ENCODE results near the gene ATP11A.

Gene ATP11A

DNA sequence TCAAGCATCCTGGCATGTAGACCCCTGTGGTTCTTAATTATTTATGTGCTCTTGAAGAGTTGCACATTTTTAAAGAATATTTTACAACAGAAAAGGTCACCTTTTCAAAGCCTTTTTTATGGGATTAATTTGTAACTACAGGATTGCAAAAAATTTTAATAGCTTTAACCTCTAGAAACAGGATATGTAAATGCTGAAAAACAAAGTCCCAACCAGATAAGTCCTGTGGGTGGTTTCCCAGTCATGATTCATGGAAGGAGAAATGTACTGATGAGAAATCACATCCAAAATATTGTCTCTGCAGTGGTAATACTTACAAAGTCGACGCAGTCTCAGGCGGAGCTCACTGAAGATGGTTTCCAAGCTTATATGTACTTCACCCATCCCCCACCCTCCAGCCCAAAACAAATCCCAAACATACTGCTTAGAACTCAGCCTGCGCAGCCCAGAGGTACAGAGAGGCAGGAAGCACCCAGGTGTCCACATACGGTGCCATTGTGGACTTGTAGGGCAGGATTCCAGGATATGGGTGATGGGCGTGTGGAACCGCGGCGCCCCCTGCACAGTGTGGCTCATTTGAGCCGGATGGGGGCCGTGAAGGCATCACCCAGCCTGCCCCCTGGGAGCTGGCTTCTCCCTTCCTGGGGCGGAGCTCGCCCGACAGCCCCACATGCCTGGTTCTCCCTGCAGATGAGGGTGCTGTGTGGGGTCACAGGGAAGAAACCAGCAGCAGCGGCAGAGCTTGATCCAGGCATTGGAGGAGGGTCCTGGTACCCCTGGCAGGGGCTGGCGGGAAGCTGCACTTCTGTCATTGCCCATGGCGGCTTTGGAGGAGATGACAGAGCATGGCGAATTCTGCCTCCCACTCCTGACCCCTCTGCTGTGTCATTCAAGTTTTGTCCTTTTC, 101.2 kb downstream of the ATP11A start:
- TF ChIP-seq, protein P1, sequence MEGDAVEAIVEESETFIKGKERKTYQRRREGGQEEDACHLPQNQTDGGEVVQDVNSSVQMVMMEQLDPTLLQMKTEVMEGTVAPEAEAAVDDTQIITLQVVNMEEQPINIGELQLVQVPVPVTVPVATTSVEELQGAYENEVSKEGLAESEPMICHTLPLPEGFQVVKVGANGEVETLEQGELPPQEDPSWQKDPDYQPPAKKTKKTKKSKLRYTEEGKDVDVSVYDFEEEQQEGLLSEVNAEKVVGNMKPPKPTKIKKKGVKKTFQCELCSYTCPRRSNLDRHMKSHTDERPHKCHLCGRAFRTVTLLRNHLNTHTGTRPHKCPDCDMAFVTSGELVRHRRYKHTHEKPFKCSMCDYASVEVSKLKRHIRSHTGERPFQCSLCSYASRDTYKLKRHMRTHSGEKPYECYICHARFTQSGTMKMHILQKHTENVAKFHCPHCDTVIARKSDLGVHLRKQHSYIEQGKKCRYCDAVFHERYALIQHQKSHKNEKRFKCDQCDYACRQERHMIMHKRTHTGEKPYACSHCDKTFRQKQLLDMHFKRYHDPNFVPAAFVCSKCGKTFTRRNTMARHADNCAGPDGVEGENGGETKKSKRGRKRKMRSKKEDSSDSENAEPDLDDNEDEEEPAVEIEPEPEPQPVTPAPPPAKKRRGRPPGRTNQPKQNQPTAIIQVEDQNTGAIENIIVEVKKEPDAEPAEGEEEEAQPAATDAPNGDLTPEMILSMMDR (IDR thresholded peaks at IDR 0.05): no peak

DNA sequence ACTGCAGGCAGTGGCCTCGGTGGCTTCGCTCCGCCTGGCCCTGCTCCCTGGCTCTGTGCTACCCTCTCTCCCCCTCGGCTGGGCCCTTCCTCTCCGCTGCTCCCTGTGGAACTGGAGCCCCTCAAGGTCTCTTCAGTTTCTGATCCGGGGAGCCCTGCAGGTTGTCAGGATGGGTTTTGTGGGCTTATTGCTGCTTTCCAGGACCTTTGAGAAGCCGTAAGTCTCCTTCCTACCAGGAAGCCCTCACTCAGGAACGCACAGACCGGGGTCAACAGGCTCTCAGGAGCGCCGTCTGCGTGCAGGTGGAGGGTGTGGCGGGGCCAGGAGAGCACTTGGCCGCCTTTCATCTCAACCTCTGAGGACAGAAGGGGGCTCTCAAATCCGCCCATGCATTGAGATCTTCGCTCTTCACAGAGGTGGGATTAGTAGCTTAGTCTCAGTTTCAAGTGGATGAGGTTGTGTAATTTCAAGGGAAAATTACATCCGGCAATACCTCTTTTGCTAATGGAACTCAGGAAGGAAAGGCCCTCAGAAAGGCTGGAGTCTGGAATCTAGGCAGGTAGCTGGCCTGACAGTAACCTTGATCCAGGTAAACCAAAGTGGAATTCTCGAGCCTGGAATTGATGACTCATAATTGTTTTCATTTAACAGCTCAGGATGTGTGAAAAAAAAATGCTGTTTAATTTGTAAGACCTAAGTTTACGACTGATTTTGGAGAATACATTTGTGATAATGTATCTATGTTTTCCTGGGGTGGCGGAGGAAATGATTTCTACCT, 102.0 kb downstream of the ATP11A start:
- TF ChIP-seq, protein P1 (IDR thresholded peaks at IDR 0.05): no peak

DNA sequence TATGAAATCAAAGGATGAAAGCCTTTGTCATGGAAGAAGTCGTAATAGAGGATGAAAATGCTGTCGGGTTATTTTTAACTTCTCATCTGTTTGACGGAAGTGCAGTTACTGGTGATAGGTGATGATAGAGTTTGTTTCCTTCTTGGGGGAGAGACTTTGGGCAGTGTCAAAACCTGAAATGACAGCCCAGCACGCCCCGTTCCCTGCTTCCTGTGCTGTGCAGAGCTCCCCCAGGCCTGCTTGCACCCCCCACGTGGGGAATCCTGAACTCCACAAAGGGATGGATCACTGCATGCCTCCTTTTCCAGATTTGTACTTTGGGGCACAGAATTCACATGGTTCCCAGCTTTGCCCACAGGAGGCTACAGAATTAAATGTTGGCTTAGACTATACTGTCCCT, 102.7 kb downstream of the ATP11A start:
- TF ChIP-seq, protein P1 (IDR thresholded peaks at IDR 0.05): no peak

DNA sequence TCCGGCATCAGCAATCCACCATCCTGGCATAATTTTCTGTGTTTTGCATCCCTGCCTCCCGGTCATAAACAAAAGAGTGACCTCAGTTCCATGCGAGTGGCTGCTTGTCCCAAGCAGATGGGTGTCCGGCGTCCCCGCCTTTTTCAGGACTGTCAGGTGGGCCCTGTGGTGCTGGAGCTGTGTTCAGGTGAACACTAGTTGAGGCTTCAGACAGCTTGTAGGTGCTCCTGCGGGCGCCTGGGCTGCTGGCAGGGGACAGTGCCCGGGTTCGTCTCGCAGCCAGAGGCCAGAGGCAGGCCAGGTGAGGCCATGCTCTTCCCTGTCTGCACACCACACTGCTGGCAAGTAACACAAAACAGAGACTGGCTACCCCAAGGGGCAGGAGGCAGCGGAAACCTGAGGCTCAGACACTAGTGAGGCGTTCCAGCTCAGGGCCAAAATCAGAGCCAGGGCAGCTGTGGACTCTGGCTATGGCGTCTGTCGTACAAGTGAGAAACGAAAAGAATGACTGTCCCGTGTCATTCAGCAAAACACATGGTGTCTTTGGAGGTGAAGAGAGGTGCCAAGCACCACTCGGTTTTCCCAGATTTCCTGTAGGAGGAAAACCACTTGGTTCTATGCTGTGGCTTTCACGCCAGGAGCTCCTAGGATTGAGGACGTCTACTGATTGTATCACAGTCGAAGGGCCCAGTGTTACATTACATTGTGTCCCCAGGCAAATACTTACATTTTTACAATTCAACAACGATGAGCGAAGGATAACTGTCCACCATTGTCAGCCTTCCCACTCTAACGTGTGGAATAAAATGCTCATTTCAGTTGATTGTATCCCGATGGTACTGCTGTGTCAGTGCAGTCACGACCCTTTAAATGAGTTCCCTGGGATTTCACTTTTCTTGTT, 104.0 kb downstream of the ATP11A start:
- TF ChIP-seq, protein P1 (IDR thresholded peaks at IDR 0.05): no peak

DNA sequence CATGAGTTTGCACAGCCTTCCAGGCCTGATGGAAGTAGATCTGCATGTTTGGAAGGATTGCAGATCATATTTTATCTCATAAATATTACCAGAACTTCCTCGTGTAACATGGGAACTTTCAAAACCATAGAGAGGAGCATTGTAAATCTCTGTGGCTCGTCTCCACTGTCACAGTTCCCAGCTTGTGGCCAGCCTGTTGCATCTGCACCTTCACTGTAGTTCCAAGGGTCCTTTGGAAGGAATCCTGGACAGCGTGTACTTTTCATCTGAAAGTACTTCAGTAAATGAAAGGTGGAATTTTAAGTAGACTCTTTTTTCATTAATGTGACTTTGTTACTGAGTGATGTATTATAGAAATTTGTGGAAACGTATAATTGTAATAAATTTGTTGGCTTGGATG, 105.4 kb downstream of the ATP11A start:
- TF ChIP-seq, protein P1 (IDR thresholded peaks at IDR 0.05): no peak

DNA sequence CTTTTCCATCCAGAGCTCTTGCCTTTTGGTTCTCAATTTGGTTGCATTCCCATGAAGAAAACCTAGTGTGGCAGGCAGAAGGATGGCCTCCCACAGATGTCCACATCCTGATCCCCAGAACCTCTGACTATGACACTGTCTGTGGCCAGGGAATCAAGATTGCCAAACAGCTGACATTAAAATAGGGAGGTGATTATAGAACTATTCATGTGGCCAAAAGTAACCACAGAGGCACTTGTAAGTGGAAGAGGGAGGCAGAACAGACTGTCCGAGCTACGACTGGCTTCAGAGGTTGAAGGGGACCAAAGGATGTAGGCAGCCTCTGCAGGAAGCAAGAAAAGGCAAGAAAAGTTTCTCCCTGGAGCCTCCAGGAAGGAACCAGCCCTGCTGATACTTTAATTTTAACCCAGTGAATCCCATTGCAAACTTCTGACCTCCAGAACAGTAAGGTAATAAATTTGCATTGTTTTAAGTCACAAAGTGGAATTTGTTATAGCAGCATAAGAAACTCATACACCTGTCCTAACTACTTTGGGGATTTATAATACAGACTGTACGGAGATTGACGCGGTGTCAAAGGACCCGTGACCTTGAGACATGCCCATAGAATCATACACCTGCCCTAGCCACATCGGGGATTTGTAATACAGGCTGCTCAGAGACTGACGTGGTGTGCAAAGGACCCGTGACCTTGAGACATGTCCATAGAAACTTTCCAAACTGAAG, 106.5 kb downstream of the ATP11A start:
- TF ChIP-seq, protein P1 (IDR thresholded peaks at IDR 0.05): no peak
